ENCODE results near the gene RHBDD3.

RHBDD3 gene

DNA sequence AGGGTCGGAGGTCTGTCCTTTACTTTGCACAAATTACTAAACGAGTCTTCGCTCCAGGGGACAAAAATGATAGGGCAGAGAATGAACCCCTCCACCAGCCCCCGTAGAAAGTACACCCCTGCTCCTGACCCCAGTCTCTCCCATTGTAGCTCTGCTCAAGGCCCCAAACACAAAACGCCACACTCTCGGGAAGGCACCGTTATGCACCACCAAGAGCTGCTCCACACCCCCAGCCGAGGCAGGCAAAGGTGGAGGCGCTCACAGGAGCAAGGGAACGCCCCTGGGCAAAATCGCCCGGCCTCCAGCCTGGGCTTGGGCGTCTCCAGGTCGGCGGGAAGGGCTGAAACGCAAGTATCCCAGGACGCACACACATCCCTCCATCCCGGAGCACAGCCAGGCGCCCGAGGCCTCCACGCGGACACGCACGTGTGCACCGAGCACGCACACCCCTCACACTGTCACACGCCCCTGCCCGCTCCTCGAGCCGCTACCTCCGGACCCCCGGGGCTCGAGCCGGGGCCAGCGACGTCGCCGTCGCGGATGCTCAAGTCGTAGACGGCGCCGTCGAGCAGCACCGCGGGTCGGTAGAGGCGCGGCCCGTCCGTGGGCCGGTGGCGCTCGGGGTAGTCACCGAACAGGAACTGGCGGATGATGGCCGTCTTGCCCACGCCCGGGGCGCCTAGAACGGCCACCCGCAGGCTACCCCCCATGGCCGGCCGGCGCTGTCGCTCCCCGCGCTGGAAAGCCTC, 46.9 kb upstream of the RHBDD3 start (continued):
- TF ChIP-seq, protein P1, sequence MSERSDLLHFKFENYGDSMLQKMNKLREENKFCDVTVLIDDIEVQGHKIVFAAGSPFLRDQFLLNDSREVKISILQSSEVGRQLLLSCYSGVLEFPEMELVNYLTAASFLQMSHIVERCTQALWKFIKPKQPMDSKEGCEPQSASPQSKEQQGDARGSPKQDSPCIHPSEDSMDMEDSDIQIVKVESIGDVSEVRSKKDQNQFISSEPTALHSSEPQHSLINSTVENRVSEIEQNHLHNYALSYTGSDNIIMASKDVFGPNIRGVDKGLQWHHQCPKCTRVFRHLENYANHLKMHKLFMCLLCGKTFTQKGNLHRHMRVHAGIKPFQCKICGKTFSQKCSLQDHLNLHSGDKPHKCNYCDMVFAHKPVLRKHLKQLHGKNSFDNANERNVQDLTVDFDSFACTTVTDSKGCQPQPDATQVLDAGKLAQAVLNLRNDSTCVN (tag by site-specific recombination; optimal IDR thresholded peaks at IDR 0.05) = peak; percentile 92
- no peak for TF ChIP-seq GLI4 (tag by site-specific recombination; IDR thresholded peaks at IDR 0.05)
- no peak for TF ChIP-seq ZNF596 (tag by site-specific recombination; IDR thresholded peaks at IDR 0.05)
- TF ChIP-seq ZNF530 (tag by site-specific recombination; IDR thresholded peaks at IDR 0.05; ENCODE audit: low read depth) = no peak
- TF ChIP-seq, protein P2, sequence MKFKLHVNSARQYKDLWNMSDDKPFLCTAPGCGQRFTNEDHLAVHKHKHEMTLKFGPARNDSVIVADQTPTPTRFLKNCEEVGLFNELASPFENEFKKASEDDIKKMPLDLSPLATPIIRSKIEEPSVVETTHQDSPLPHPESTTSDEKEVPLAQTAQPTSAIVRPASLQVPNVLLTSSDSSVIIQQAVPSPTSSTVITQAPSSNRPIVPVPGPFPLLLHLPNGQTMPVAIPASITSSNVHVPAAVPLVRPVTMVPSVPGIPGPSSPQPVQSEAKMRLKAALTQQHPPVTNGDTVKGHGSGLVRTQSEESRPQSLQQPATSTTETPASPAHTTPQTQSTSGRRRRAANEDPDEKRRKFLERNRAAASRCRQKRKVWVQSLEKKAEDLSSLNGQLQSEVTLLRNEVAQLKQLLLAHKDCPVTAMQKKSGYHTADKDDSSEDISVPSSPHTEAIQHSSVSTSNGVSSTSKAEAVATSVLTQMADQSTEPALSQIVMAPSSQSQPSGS (tag by site-specific recombination; IDR thresholded peaks at IDR 0.05; ENCODE audit: low read depth) = no peak
- TF ChIP-seq, protein P3, sequence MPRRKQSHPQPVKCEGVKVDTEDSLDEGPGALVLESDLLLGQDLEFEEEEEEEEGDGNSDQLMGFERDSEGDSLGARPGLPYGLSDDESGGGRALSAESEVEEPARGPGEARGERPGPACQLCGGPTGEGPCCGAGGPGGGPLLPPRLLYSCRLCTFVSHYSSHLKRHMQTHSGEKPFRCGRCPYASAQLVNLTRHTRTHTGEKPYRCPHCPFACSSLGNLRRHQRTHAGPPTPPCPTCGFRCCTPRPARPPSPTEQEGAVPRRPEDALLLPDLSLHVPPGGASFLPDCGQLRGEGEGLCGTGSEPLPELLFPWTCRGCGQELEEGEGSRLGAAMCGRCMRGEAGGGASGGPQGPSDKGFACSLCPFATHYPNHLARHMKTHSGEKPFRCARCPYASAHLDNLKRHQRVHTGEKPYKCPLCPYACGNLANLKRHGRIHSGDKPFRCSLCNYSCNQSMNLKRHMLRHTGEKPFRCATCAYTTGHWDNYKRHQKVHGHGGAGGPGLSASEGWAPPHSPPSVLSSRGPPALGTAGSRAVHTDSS (tag by site-specific recombination; IDR thresholded peaks at IDR 0.05) = no peak
- TF ChIP-seq GLI2 (tag by site-specific recombination; IDR thresholded peaks at IDR 0.05; ENCODE audit: borderline replicate concordance, low read depth) = no peak
- no peak for TF ChIP-seq SETDB1 (IDR thresholded peaks at IDR 0.05; ENCODE audit: insufficient read length, low read length)
- TF ChIP-seq ZNF266 (tag by site-specific recombination; IDR thresholded peaks at IDR 0.05; ENCODE audit: low read depth) = no peak
- peak; percentile 53 for TF ChIP-seq ZNF76 (tag by site-specific recombination; IDR thresholded peaks at IDR 0.05; ENCODE audit: borderline replicate concordance, low read depth)
- TF ChIP-seq, protein P4, sequence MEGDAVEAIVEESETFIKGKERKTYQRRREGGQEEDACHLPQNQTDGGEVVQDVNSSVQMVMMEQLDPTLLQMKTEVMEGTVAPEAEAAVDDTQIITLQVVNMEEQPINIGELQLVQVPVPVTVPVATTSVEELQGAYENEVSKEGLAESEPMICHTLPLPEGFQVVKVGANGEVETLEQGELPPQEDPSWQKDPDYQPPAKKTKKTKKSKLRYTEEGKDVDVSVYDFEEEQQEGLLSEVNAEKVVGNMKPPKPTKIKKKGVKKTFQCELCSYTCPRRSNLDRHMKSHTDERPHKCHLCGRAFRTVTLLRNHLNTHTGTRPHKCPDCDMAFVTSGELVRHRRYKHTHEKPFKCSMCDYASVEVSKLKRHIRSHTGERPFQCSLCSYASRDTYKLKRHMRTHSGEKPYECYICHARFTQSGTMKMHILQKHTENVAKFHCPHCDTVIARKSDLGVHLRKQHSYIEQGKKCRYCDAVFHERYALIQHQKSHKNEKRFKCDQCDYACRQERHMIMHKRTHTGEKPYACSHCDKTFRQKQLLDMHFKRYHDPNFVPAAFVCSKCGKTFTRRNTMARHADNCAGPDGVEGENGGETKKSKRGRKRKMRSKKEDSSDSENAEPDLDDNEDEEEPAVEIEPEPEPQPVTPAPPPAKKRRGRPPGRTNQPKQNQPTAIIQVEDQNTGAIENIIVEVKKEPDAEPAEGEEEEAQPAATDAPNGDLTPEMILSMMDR (tag by site-specific recombination; IDR thresholded peaks at IDR 0.05) = no peak
- no peak for TF ChIP-seq SCRT2 (tag by site-specific recombination; IDR thresholded peaks at IDR 0.05)
- TF ChIP-seq ZNF37A (tag by site-specific recombination; IDR thresholded peaks at IDR 0.05) = no peak
- TF ChIP-seq ZBTB48 (tag by site-specific recombination; IDR thresholded peaks at IDR 0.05) = no peak; the same call in 1 of the 2 replicates
- no peak for TF ChIP-seq ZNF155 (tag by site-specific recombination; IDR thresholded peaks at IDR 0.05)
- no peak; the same call in 1 of the 2 replicates for TF ChIP-seq ZBTB20 (tag by site-specific recombination; IDR thresholded peaks at IDR 0.05)
- TF ChIP-seq ZNF221 (tag by site-specific recombination; IDR thresholded peaks at IDR 0.05; ENCODE audit: borderline replicate concordance) = no peak
- TF ChIP-seq, protein P5, sequence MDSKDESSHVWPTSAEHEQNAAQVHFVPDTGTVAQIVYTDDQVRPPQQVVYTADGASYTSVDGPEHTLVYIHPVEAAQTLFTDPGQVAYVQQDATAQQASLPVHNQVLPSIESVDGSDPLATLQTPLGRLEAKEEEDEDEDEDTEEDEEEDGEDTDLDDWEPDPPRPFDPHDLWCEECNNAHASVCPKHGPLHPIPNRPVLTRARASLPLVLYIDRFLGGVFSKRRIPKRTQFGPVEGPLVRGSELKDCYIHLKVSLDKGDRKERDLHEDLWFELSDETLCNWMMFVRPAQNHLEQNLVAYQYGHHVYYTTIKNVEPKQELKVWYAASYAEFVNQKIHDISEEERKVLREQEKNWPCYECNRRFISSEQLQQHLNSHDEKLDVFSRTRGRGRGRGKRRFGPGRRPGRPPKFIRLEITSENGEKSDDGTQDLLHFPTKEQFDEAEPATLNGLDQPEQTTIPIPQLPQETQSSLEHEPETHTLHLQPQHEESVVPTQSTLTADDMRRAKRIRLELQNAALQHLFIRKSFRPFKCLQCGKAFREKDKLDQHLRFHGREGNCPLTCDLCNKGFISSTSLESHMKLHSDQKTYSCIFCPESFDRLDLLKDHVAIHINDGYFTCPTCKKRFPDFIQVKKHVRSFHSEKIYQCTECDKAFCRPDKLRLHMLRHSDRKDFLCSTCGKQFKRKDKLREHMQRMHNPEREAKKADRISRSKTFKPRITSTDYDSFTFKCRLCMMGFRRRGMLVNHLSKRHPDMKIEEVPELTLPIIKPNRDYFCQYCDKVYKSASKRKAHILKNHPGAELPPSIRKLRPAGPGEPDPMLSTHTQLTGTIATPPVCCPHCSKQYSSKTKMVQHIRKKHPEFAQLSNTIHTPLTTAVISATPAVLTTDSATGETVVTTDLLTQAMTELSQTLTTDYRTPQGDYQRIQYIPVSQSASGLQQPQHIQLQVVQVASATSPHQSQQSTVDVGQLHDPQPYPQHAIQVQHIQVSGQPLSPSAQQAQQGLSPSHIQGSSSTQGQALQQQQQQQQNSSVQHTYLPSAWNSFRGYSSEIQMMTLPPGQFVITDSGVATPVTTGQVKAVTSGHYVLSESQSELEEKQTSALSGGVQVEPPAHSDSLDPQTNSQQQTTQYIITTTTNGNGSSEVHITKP (tag by site-specific recombination; IDR thresholded peaks at IDR 0.05) = no peak
- TF ChIP-seq ZNF677 (tag by site-specific recombination; IDR thresholded peaks at IDR 0.05) = 0 out of 2 replicates have a peak, but pooled peaks have one; percentile 1
- TF ChIP-seq, protein P6, sequence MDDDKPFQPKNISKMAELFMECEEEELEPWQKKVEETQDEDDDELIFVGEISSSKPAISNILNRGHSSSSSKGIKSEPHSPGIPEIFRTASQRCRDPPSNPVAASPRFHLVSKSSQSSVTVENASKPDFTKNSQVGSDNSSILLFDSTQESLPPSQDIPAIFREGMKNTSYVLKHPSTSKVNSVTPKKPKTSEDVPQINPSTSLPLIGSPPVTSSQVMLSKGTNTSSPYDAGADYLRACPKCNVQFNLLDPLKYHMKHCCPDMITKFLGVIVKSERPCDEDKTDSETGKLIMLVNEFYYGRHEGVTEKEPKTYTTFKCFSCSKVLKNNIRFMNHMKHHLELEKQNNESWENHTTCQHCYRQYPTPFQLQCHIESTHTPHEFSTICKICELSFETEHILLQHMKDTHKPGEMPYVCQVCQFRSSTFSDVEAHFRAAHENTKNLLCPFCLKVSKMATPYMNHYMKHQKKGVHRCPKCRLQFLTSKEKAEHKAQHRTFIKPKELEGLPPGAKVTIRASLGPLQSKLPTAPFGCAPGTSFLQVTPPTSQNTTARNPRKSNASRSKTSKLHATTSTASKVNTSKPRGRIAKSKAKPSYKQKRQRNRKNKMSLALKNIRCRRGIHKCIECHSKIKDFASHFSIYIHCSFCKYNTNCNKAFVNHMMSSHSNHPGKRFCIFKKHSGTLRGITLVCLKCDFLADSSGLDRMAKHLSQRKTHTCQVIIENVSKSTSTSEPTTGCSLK (tag by site-specific recombination; IDR thresholded peaks at IDR 0.05) = no peak
- TF ChIP-seq ZNF585B (tag by site-specific recombination; IDR thresholded peaks at IDR 0.05) = no peak
- no peak for TF ChIP-seq ZNF175 (tag by site-specific recombination; IDR thresholded peaks at IDR 0.05)
- TF ChIP-seq, protein P7, sequence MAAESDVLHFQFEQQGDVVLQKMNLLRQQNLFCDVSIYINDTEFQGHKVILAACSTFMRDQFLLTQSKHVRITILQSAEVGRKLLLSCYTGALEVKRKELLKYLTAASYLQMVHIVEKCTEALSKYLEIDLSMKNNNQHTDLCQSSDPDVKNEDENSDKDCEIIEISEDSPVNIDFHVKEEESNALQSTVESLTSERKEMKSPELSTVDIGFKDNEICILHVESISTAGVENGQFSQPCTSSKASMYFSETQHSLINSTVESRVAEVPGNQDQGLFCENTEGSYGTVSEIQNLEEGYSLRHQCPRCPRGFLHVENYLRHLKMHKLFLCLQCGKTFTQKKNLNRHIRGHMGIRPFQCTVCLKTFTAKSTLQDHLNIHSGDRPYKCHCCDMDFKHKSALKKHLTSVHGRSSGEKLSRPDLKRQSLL (tag by site-specific recombination; IDR thresholded peaks at IDR 0.05) = no peak
- TF ChIP-seq BCL11A (tag by site-specific recombination; IDR thresholded peaks at IDR 0.05; ENCODE audit: low read depth) = no peak
- TF ChIP-seq ZNF658 (tag by site-specific recombination; IDR thresholded peaks at IDR 0.05) = no peak
- TF ChIP-seq OVOL3 (tag by site-specific recombination; IDR thresholded peaks at IDR 0.05) = no peak
- peak; percentile 74 for TF ChIP-seq GLIS1 (tag by site-specific recombination; IDR thresholded peaks at IDR 0.05)

All from HEK293 (cell line).